Naive thymus-derived CD8-positive, alpha-beta T cell (primary cell): Measurements from ENCODE around the gene ETV4. TPM values are rescaled to one million over a fixed set of nuclear protein-coding genes. Genes with fewer than 3 reads are reported as not detected.

ENCODE experiments used
- polyA plus RNA-seq, 3 donors: library from polyadenylated mRNA; unstranded; fragments of 300-500 nt; fragmentation: Illumina TruSeq; gene quantifications; one replicate each; pipeline ENCODE4 v1.2.3, GENCODE V29; 2021
- total RNA-seq, 8 experiments: library from RNA in 2 of 8; stranded (reverse) in 2 of 8; gene quantifications; one replicate each; pipeline ENCODE4 v1.2.3 and lab custom pipeline; 2021 to 2026

The ETV4 gene
- total and polyA plus RNA-seq, 5 experiments from 2014 or later: 0.09 TPM; not detected in 4

Other genes starting within 250 kb of the ETV4 start
- gene ARL4D, start 147.3 kb downstream of the ETV4 start, total RNA-seq: 1 to 10 TPM; 1.6 to 2.4 TPM
- 1 to 10 TPM; 1.1 to 3.2 (median 2.2) TPM for gene ARL4D, start 147.3 kb downstream of the ETV4 start, polyA plus RNA-seq
- gene DHX8, start 62.4 kb downstream of the ETV4 start, total RNA-seq: 10 to 100 TPM; 67.1 to 81.0 TPM
- gene DHX8, start 62.4 kb downstream of the ETV4 start, polyA plus RNA-seq: 10 to 100 TPM; 16.3 to 28.4 (median 28.2) TPM
- gene MEOX1, start 115.6 kb upstream of the ETV4 start, total RNA-seq: not detected
- gene MEOX1, start 115.6 kb upstream of the ETV4 start, polyA plus RNA-seq: 1 to 10 TPM in 2 of 3 donors, under 1 TPM in 1; 0.66 to 5.9 (median 1.5) TPM
- not detected for gene SOST, start 212.5 kb upstream of the ETV4 start, total RNA-seq
- not detected for gene SOST, start 212.5 kb upstream of the ETV4 start, polyA plus RNA-seq
- 10 to 100 TPM; 11.6 to 13.0 TPM for gene DUSP3, start 232.6 kb upstream of the ETV4 start, total RNA-seq
- 1 to 10 TPM; 5.9 to 7.5 (median 6.4) TPM for gene DUSP3, start 232.6 kb upstream of the ETV4 start, polyA plus RNA-seq
- gene CFAP97D1, start 234.1 kb upstream of the ETV4 start, total RNA-seq: not detected
- not detected for gene CFAP97D1, start 234.1 kb upstream of the ETV4 start, polyA plus RNA-seq